MV-4-11 (cell line): ENCODE results near the gene YKT6.

Source experiments
- DNase-seq: peaks from one replicate; lab custom pipeline; 2025; lab: John Stamatoyannopoulos, UW

YKT6 gene

DNA sequence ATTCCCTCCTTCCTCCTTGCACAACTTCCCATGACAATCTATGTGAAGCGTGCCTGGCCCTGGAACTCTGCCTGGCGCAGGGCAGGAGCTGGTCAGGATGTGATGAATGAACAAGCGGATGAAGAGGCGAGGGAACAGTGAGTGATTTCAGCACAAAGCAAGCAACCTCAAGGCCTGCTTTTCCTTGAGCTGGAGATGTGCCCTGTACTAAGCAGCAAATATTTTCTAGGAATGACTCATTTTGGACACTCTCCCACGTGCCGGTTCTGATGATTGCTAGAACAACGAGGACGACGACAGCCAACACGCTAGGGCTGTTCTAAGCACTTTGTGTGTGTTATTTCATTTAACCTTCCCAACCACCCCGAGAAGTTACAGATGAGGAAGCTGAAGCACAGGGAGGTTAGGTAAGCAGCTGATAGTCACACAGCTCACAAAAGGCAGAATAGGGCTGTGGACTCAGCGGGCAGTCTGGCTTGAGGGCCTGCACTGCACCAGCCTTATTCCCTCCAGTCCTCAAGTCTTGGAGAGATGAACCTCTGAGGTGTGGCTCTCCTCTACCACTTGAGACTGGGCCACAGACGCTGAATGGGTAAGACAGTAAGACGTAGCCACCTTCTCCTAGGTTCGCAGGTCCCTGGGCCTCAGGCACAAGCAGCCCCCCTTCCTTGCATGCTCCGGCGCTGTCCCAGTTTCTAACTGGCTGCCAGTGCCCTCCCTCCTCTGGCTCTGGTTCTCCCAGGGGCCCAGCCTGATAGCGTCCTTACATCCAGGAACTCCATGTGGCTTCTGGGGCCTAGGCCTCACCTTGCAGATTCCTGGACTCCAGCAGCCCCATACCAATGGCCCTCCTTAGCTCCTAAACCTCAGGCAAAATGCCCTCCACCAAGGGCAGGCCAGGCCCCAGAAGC, 59.0 kb downstream of the YKT6 start:
- peak; percentile 5 for DNase-seq

DNA sequence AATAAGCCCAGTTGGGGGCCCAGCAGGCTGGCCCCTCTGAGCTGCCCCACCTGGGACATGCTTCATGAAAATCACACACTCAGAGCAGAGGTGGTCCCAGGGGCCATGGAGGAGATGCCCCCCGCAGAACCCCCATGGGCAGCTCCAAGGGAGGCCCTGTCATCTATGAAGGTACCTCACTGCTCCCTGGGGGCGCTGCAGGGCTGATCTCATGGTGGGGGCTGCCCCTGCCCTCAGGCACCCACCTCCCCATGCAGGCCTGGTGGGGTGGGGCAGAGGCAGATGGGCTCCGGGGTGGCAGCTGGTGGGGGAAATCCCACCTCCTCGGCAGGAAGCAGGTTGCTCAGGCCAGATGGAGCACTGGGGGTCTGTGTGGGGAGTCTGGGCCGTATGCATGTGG, 60.5 kb downstream of the YKT6 start:
- no peak for DNase-seq

DNA sequence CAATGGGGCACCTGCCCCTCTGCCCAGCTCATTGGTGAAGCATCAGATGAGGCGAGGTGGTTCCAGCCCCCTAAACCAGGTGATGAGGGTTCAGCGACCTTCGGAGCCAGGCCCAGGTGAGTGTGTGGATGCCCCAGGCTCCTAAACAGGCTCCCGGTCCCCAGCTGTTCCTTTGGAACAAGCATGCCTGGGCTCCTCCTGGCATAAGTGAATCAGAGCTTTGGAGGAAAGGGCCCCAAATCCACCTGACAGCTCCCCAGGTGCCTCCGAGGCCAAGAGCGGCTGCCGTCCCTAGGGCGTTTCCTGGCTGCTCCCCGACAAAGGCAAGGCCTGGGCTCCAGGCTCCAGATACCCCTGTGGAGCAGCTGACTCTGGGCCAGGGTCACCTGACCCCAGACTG, 61.3 kb downstream of the YKT6 start:
- DNase-seq: no peak

DNA sequence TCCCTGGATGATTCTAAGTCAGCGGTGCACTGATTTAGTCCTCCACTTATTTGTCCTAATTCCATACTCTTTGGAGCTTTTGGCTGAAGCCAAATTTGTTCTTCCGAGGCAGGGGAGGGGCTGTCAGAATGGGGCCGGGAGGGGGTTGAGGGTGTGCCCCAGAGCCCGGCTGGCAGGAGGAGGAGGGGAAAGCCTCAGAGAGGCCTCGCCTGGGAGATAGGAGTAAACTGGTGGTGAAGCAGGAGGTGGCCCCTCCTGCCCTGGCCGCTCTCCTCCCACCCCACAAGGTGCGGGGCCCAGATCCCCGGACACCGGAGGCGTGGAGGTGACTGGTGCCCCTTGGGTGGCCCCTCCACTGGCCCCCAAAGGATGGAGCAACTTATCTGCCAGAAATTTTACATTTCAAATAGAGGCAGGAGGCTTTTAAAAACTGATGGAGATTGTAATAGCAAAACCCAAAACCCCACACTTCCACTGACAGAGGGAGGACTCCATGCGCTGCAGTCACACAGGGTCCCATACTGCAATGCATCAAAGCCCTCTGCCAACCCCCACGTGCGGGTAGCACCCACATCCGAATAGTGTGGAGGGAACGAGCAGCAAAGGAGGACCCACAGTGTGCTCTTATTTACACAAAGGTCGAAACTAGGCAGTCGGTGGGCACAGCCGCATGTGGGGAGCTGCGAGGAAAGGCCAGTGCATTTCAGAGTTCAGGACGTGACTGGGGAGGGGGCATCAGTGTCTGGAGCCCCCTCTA, 62.7 kb downstream of the YKT6 start:
- DNase-seq: no peak
